Measurements from ENCODE around the gene EHD4.

EHD4 gene

DNA sequence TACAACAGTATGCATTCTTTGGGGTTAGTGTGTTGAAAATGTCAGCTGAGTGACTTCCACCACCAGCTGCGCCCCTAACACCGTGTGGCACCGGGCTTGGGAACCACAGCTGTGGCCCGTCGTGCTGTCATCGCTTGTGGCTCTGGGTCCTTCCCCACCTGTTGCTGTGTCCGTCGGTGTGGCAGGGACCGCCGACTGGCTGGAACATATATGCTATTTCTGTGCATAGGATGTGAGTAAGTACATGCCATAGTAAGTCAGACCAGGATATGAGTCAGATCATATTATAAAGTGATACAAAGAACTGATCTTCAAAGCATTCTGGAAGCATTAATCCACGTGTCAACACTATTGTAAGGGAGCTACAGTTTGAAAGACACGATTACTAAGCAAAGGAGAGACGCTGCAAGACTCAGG, 31.9 kb downstream of the EHD4 start:
- in situ Hi-C loops (cut with MboI; ENCODE audit: low sequenced_read_pairs): no loop called here

DNA sequence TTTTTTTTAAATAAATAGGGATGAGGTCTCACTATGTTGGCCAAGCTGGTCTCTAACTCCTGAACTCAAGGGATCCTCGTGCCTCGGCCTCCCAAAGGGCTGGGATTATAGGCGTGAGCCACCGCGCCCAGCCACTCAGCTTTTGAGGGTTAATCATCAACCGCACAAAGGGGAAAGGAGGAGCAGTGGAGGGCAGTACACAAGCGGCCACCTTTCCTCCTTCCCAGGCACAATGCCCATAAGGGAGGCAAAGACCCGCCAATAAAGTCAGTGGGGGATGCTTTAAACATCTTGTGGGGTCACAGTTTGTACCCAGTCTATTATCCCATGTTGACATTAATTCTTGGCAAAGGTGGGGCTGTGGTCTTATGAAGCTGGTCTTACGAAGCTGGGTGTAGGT, 32.4 kb downstream of the EHD4 start:
- in situ Hi-C loops (cut with MboI; ENCODE audit: low sequenced_read_pairs): no loop called here

DNA sequence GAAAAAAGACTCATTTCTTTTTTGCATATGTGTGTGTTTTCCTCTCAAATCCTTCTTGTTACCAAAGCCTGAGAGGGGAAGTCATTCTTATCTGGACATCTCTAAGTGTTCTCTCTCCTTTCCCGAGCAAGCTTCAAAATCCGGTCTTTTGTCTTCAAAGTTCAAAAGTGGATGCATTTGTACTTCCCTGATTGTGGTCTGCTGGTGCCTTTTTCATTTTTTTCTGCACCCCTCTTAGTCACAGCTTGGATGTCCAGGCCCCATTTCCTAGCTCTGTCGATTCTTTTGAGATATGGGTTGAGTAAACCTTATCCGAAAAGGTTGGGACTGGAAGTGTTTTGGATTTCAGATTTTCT, 34.8 kb downstream of the EHD4 start:
- in situ Hi-C loops (cut with MboI; ENCODE audit: low sequenced_read_pairs): no loop called here

DNA sequence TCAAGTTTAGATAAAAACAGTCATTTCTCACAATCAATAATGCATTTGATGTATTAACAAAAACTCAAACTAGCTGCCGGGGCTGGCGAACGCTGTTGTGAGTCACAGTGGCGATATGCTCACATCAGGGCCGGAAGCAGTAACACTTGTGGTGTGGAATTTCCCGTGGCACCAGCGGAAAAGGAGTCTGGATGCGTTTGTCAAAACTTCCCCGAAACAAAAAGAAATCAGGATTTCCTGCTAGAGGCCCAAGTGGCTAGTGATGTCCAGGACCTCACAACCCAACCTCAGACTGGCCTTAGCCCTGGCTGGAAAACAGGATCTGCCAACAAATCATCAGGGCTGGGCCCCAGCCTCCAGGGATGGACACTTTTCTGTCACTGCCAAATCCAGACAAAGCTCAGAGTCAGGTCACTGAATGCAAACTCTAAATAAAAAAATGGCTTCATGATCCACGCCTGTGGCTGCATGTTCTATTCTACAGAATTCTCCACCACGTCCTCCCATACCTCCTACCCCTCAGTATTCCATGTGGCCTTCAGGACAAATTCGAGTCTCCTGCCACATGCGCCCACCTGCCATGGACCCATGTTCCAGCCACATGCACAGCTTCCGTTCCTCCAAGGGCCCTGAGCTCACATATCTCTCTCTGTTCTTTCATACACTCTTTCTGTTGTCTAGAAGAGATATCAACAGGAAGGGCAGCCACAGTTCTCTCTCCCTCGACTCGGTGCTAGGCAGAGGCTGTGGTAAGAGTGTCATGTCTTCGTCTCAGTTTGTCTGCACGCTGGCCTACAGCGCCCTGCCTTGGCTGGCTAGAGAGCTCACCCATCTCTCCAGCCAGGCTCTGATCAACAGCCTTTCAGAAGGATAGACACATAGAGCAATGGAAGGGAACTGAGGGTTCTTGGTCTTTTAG, 35.4 kb downstream of the EHD4 start:
- in situ Hi-C loops (cut with MboI; ENCODE audit: low sequenced_read_pairs): no loop called here

DNA sequence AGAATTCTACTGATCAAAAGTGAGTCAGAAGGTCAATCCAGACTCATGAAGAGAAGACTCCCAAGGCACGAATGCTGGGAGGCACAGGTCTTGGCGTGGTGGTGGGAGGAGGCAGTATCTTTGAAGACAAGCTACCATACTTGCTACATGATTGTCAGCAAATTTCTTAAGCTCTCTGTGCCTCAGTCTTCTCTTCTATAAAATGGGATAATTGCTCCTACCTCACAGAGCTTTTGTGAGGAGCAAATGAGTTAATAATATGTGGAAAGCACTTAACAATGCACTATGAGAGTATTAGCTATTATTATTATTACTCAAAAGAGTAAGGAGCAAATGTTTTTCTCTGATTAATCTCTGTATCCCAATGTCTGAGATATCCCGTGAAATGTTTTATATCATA, 36.2 kb downstream of the EHD4 start:
- in situ Hi-C loops (cut with MboI; ENCODE audit: low sequenced_read_pairs): no loop called here

DNA sequence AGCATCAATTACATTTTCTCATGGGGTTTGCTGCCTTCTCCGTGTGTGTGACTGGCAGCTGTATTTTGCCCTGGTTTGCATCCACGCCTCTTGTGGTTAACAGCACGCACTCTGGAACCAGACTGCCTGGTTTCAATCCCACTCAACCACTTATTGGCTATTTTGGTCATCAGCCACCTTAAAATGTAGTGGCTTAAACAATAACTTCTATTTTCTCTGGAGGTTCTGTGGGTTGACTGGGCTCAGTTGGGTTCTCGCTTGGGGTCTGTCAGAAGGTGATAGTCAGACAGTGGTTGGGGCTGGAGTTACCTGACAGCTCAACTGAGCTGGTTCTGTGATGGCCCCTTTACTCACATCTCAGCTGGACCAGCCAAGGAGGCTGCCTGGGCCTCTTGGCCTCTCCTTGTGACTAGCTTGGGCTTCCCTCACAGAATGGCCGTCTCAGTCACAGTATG, 36.8 kb downstream of the EHD4 start:
- in situ Hi-C loops (cut with MboI; ENCODE audit: low sequenced_read_pairs): no loop called here

DNA sequence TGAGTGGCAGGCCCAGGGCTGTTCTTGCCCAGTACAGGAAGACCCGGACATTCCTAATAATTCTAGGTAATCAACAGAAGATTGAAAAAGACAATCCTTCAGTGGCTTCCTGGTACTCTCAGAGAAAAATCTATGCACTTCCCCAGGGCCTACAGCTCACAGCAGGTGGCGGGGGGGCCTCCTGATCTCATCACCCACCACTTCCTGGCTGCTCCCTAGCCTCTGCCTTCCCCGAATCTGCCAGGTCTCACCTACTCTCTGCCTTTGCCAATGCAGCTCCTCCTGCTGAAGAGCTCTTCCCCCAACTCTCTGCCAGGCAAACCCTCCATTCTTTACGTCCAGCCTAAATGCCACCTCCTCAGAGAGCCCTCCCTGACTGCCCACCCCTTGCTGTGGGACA, 37.5 kb downstream of the EHD4 start:
- in situ Hi-C loops (cut with MboI; ENCODE audit: low sequenced_read_pairs): no loop called here

DNA sequence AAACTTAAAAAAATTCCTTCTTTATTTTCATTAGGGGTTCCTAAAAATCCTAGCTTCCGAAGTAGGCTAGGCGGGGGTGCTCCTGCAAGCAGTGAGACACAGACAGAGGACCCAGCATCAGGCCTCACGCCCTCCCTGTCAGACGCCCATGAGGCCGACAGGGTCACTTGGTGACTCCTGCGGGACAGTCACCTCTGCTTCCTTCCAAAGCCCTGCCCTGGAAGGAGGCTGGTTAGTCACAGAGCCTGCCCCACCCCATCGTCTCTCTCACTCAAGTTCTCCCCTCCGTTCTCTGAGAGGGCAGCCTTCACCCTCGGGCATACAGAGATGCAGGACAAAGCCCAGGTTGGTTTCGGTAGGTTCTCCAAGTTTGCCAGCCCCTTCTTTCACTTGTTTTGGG, 38.6 kb downstream of the EHD4 start:
- in situ Hi-C loops (cut with MboI; ENCODE audit: low sequenced_read_pairs): no loop called here

DNA sequence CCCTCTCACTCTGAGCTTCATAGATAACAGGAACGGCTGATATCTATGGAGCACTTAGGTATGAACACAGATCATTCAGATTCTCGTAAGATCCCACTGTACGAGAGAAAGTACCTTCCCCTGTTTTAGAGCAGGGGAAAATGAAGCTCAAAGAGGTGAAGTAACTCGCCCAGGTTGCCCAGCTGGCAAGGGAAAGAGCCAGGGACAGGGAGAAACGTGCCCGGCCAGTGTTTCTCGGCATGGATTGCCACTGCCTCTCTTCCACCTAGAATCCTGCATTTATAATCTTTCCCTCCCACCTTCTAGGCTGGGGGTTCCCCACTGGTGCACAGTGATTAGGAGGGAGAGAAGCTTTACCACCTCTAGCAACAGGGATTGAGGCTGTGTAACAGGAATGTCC, 39.0 kb downstream of the EHD4 start:
- in situ Hi-C loops (cut with MboI; ENCODE audit: low sequenced_read_pairs): no loop called here

DNA sequence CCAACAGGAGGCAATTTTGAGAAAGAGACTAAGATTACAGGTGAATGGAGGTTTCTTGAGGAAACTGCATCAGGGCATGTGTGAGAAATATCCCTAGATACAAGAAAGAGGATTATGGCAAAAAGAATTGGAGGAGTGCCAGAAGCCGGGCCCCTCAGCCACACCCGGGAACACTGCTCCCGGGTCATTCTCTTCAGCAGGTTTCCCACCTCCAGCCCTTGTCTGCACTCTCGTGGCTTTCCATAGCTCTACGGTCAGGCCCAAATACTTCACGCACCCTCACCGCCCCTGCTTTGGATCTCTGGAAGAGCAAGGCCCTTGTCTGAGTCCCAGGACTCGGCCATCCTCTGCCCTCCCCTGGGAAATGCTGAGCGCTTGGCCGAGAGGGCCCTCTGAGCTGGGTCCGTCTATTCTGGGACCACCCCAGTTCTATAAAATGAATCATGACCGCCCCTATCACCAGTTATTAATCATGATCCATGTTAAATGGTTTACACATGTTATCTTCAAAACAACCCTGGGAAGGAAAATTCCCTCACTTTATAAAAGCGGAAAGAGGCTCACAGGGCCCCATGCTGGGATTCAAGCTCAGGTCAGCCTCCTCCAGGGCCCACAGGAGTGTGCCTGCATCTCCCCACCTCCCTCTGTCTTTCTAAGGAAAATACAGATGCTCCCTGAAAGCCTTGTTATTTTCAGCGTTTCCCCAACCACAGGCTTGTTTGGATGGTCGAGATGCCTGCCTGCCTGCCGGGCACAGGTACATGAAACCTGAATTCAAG, 39.7 kb downstream of the EHD4 start:
- in situ Hi-C loops (cut with MboI; ENCODE audit: low sequenced_read_pairs): no loop called here

DNA sequence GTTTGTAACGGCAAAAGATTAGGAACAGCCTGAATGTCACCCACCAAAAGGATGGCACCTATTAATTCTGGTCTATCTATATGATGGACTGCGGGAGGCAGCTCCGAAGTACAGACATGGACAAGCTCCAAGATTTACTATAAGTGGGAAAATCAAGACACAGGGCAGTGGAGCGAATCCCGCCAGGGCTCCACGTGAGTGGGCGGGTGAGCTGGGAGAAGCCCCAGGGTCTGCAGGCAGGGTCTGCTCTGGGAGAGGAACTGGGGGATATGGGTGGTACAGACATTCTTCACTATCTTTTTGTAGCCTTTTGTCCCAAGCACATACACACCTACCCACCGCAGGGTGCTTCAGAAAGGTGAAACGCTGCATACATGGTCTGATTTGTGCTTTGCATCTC, 40.3 kb downstream of the EHD4 start:
- in situ Hi-C loops (cut with MboI; ENCODE audit: low sequenced_read_pairs): no loop called here

DNA sequence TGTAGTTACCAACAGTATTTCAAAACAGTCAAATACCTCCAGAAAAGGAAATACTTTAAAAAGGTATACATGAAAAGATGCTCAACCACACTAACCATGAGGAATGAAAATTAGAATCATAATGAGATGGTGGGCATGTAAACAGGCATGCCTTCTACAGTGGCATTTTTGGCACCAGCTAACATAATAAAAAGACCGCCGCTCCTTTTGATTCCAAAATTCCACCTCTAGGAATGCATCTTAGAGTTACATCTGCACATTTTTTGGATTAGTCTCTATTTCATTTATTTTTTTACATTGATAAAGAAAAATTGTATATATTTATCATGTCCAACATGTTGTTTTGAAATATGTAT, 41.5 kb downstream of the EHD4 start:
- in situ Hi-C loops (cut with MboI; ENCODE audit: low sequenced_read_pairs): no loop called here

DNA sequence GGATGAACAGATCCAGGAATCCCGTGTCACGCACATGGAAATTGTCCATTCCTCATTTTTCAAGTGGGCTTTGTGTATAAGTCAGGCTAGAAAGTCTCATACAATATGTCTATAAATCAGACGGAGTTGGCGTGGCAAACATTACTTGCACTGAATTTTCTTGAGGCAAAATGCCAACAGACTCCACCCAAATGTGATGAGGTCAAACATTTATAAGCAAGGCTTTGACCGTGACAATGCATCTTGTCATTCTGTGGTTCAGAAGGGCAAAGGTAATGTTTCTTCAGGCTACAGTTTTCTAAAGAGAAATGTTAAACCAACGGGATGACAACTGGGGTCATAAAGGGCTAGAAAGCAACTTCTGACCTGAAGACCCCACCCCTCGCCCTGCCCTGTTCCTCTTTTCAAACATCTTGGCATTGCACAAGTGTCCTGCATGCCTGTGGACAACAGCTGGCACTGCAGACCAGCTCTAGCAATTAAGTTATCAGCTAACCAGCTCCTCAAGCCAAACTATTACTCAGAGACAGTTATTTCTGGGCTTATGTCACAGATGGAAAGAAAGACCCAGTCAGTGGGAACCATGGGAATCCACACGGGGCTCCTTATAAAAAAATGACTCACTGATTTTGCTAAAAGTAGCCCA, 42.0 kb downstream of the EHD4 start:
- in situ Hi-C loops (cut with MboI; ENCODE audit: low sequenced_read_pairs): no loop called here

DNA sequence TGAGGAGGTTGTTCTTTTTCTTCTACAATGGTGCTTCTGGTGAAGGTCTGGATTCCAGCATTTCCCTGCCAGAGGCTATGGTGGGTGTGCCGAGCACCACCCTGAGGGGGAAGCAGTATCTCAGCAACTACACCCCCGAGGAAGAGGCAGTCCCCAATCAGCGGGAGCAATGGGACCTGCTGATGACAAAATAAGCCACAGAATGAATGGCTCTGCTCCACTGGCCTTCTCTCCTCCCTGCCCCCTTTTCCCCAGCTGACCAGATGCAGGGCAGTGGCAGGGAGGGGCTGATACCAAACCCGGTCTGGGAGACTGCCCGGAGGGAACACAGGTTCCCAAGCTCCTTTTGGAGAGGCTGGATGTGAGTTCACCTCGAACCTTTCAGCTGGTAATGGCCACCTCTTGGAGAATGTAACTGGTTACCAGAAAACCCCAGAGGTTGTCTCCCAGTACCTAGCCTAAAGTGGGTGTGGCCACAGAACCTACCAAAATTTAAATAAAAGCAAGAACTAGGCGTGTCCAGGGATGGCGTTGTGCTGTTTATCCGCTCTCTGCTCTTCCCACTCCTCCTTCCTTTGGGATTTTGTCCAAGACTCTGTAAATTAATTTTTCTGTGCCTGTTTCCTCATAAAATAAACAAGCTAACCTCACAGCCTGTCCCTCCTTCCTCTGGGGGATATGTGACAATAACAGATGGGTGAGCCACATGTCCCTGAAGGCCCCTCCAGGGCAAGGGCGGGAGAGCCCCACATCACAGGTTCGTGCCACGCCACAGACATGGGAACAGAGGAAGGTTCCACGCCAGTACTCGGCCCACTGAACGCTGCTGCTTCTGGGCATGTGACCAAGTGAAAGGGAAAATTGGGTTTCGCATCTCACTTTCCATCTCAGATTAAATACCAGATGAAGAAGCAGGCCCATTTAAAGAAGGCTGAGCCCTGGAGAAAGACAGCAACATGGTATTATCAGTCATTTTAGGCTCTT, 43.4 kb downstream of the EHD4 start:
- in situ Hi-C loops (cut with MboI; ENCODE audit: low sequenced_read_pairs): no loop called here

DNA sequence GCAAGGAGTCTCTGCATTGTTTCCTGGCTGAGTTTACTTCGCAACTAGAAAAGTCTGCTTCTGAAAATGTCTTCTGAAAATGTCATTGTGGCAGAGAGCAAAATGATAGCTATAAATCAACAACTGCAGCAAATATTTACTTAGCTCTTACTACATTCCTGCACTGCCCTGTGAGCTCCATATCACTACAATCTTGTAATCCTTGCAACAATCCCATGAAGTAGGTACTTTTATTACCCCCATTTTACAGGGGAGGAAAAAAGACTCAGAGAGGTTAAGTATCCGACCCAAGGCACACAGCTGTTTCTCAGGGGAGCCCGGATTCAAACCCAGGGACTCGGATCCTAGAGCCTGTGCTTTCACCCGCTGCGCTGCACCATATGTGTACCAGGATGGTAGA, 44.3 kb downstream of the EHD4 start:
- in situ Hi-C loops (cut with MboI; ENCODE audit: low sequenced_read_pairs): no loop called here

DNA sequence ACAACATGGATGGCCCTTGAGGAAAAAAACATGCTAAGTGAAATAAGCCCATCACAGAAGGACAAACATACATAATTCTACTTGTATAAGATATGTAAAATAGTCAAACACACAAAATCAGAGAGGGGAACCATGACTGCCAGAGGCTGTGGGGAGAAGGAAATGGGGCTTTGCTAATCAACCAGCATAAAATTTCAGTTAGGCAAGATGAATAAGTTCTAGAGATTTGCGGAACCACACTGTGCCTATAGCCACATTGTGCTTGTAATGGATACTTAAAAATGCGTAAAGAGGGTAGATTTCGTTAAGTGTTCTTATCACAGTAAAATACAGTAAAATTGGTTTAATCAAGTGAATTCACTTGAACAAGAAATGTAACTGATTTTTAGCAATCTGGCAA, 44.8 kb downstream of the EHD4 start:
- in situ Hi-C loops (cut with MboI; ENCODE audit: low sequenced_read_pairs): no loop called here

DNA sequence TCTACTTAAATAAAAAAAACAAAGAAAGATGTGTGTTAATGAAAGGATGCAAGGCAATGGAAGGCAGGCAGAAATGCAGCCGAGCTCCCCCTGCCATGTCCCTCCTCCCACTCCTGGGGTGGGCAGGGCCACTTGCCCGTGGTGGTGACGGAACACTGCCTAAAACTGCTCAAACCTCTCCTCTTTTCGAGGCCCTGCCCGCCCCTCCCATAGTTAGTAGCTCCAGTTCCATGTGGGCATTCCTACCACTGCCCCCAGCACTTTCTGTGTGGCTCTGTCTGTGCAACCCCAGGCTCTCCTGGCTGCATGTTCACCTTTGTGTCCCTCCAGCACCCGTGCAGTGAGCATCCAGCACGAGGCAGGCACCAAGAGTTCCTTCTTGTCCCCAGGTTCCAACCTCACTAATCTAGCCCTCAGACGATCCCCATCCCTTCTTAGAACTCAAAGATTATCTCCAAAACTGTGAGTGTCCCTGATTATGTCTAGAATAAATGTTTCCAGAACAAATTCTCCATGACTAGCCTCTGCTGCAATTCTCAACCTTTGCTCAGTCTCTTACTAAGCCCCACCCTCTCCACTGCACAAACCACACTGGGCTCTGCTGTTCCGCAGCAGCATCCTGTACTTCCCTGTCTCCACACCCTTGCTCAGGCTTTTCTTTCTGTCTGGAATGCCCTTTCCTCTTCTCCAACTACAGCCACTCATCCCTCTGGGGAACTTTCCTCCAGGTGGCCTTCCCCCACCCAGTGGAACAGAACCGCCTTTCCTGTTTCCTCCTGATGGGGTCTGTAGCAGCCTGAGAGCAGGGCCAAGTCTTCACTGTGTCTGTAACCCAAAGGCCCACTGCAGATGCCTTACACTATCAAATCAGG, 45.9 kb downstream of the EHD4 start:
- in situ Hi-C loops (cut with MboI; ENCODE audit: low sequenced_read_pairs): no loop called here

DNA sequence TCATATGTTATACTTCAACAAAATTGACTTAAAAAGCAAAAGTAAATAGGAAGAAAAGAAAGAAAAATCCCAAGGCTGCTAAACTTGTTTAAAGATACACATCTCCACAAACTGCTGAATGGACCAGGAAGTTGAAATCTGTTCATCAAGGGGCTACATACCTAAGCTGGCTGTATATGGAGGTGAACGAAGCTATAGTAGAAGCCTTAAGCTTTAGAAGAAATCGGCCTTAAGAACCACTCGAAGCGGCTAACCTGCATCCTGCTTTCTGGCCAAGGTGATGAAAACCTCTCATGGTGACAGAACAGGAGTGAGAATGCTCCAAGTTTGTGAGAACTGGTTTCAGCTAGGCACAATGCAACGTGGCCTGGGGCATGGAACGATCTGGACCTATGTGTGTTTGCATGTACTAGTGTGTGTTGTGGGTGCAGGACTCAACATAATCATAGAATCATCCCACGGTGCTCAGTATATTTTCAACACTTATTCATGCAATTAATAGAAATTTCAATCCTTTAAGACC, 47.2 kb downstream of the EHD4 start:
- in situ Hi-C loops (cut with MboI; ENCODE audit: low sequenced_read_pairs): no loop called here

DNA sequence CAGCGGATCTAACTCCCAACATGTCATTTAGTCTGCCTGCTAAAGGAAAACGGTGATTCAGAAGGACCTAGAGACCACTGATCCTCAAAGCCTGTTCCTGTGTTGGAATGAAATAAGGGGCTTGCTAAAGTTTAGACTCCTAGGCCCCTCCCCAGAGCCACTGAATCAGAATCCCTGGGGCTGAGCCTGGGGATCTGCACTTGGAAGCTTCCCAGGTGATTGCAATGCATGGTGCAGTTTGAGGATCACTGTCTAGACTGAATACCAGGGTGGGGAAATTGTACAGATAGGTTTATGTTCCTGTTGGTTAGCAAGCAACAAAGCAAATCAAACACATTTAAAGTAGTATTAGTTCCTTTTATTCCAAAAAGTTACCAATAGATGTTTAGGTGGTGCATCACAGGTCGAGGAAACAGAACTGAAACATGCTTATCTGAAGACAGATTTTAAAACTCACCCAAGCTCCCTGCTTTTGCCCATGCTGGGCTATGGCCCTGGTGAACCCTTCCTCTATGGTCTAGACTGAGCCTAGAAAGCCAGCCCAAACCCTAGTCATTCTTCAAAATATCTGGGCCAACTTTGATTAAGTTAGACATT, 48.9 kb downstream of the EHD4 start:
- in situ Hi-C loops (cut with MboI; ENCODE audit: low sequenced_read_pairs): no loop called here
